H1 (cell line): ENCODE measurements around the gene LAMC1. TPM values are rescaled to one million over a fixed set of nuclear protein-coding genes. Genes with fewer than 3 reads are reported as not detected.

Source experiments
- CHD7 ChIP-seq: fragments of 300-600 bp; sonication (generic); IDR thresholded peaks from 2 replicates; pipeline ENCODE4 v1.7.1; 2012; ENCODE audit warnings: low read length, moderate library complexity, mild to moderate bottlenecking, inconsistent platforms; ENCODE audit not compliant: insufficient replicate concordance
- polyA plus RNA-seq, 7 experiments: library from polyadenylated mRNA; depleted of rRNA in 3 of 7; stranded (reverse) in 5 of 7; unstranded in 2 of 7; fragments of >200 nt in 5 of 7; fragments of 200-250 nt in 2 of 7; gene quantifications; 1 replicate in 5 of 7; 2 replicates in 1 of 7; 4 replicates in 1 of 7; pipeline versions ENCODE4 v1.2.1 to v1.2.3, GENCODE V29; 2011 to 2013; ENCODE audit warnings: missing spikeins in 2 of 7, mixed read lengths in 2 of 7
- total RNA-seq: library from RNA; stranded (reverse); fragmentation: NEBNext Ultra II Directional; extraction: Animal tissue kit (Norgen Biotek cat#: 25700); gene quantifications from 2 replicates; pipeline ENCODE4 v1.2.1, GENCODE V29; 2021

LAMC1 gene
- total and polyA plus RNA-seq, 2 of the 8 experiments (the other 6 are each of a cell fraction or from before 2014, with no cell fraction given), result 47.6 to 90.3 TPM

- no peak for TF ChIP-seq CHD7
- TF ChIP-seq, all 59 proteins: peak for 0
These were observed 124.5 kb downstream of the LAMC1 start (continued) for GRCh38 chr1:183147735-183148134.
